Upper lobe of right lung (tissue), 1 donor: ENCODE results near the gene VDR. TPM values are rescaled to one million over a fixed set of nuclear protein-coding genes. Genes with fewer than 3 reads are reported as not detected.

Experiments used
- ATAC-seq: fragments of 200-7000 bp; cut with Tn5 transposase; one replicate; pipeline ENCODE4 v1.9.1; 2020; ENCODE audit warnings: mild to moderate bottlenecking, moderate library complexity
- DNase-seq: peaks from one replicate; pipeline ENCODE4 v3.0.0-alpha.2; 2020
- H3K27ac ChIP-seq: fragments of 200-600 bp; one replicate; pipeline ENCODE4 v1.8.0; 2022
- H3K27me3 ChIP-seq: fragments of 200-600 bp; one replicate; pipeline ENCODE4 v1.8.0; 2022; ENCODE audit warnings: mild to moderate bottlenecking
- H3K36me3 ChIP-seq: fragments of 200-600 bp; one replicate; pipeline ENCODE4 v1.8.0; 2022
- H3K4me1 ChIP-seq: fragments of 200-600 bp; one replicate; pipeline ENCODE4 v1.8.0; 2022
- H3K4me3 ChIP-seq: fragments of 200-600 bp; one replicate; pipeline ENCODE4 v1.8.0; 2022; ENCODE audit warnings: mild to moderate bottlenecking
- H3K9me3 ChIP-seq: fragments of 200-600 bp; one replicate; pipeline ENCODE4 v1.8.0; 2022
- intact Hi-C: fragments of 100-400 bp; cut with DNase I; formaldehyde crosslinking; loops from one replicate; pipeline ENCODE4 v1.11.0; 2022
- total RNA-seq: library from RNA; stranded (reverse); fragmentation: NEBNext Ultra II Directional; extraction: Animal tissue kit (Norgen Biotek cat#: 25700); gene quantifications from one replicate; pipeline ENCODE4 v1.2.1, GENCODE V29; 2021
- TF ChIP-seq, protein P1 (sequence below): fragments of 200-600 bp; IDR thresholded peaks from one replicate; pipeline ENCODE4 v1.8.0; 2022; ENCODE audit warnings: antibody characterized with exemption
- donor health status: DM: no; HTN: yes; CAD: no; lungs with severe emphysema.

The VDR gene
- total RNA-seq, 1 donor from 2014 or later = 28.7 TPM

- no peak for ATAC-seq
- Histone ChIP-seq H3K36me3 (no peaks in the 10 kb centered on the region), H3K4me1 (peaks cover 23% of the 10 kb centered on the region), H3K27ac (no peak overlapping the region), H3K27me3 (no peaks in the 10 kb centered on the region), H3K9me3 (no peaks in the 10 kb centered on the region), H3K4me3 (no peak overlapping the region)
- no peak for DNase-seq
- TF ChIP-seq, protein P1, sequence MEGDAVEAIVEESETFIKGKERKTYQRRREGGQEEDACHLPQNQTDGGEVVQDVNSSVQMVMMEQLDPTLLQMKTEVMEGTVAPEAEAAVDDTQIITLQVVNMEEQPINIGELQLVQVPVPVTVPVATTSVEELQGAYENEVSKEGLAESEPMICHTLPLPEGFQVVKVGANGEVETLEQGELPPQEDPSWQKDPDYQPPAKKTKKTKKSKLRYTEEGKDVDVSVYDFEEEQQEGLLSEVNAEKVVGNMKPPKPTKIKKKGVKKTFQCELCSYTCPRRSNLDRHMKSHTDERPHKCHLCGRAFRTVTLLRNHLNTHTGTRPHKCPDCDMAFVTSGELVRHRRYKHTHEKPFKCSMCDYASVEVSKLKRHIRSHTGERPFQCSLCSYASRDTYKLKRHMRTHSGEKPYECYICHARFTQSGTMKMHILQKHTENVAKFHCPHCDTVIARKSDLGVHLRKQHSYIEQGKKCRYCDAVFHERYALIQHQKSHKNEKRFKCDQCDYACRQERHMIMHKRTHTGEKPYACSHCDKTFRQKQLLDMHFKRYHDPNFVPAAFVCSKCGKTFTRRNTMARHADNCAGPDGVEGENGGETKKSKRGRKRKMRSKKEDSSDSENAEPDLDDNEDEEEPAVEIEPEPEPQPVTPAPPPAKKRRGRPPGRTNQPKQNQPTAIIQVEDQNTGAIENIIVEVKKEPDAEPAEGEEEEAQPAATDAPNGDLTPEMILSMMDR = no peak
- intact Hi-C loops = no loop called here
Observed at GRCh38 chr12:47896022-47896421, 8.8 kb downstream of the VDR start.

- intact Hi-C loops = no loop called here
- no peak overlapping the region for H3K27ac ChIP-seq
Observed at GRCh38 chr12:47894652-47895051, 10.1 kb downstream of the VDR start.

DNA sequence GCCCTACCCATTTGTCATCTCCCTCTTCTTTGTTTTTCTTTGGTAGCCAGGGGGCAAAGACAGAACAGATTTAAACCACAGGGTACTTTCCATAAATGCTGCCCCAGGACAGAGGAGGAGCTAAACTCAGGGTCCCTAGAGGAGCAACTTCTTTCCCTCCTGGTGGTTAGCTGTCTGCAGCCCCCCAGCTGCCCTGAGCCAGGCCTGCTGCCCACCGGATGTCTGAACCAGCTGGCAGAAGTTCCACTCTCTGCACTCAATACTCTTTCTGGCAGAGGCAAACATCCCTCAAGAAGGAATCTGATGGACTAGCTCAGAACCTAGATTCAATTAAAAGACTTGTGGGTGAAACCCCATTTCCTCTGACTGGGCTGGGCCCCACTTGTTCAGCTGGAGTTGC lies 10.7 kb downstream of the VDR start:
- ATAC-seq (no peak), DNase-seq (no peak)
- Histone ChIP-seq H3K4me1 (peaks cover 13% of the 10 kb centered on the region), H3K36me3 (no peaks in the 10 kb centered on the region), H3K27ac (no peak overlapping the region), H3K9me3 (no peaks in the 10 kb centered on the region), H3K27me3 (no peaks in the 10 kb centered on the region), H3K4me3 (no peak overlapping the region)
- TF ChIP-seq, protein P1 = no peak
- intact Hi-C loops = no loop called here

More at GRCh38 chr12:47894652-47895051, 10.1 kb downstream of the VDR start:
- H3K36me3 ChIP-seq = no peaks in the 10 kb centered on the region
- no peaks in the 10 kb centered on the region for H3K27me3 ChIP-seq
- DNase-seq (no peak), ATAC-seq (no peak)
- TF ChIP-seq, protein P1 = no peak
- H3K4me1 ChIP-seq = peaks cover 13% of the 10 kb centered on the region
- H3K9me3 ChIP-seq = no peaks in the 10 kb centered on the region
- H3K4me3 ChIP-seq = no peak overlapping the region

- Histone ChIP-seq H3K4me3 (no peak overlapping the region), H3K4me1 (peaks cover 13% of the 10 kb centered on the region), H3K27ac (no peak overlapping the region), H3K36me3 (no peaks in the 10 kb centered on the region), H3K9me3 (no peaks in the 10 kb centered on the region), H3K27me3 (no peaks in the 10 kb centered on the region)
- ATAC-seq = peak; percentile 31
- intact Hi-C loops = no loop called here
- TF ChIP-seq, protein P1 = no peak
- no peak for DNase-seq
Observed at GRCh38 chr12:47892819-47893218, 12.0 kb downstream of the VDR start.

- Histone ChIP-seq H3K4me1 (peaks cover 13% of the 10 kb centered on the region), H3K27me3 (no peaks in the 10 kb centered on the region), H3K4me3 (no peak overlapping the region), H3K27ac (no peak overlapping the region), H3K36me3 (no peaks in the 10 kb centered on the region), H3K9me3 (no peaks in the 10 kb centered on the region)
- intact Hi-C loops = no loop called here
- TF ChIP-seq, protein P1 = no peak
- ATAC-seq (peak; percentile 46), DNase-seq (no peak)
Observed at GRCh38 chr12:47891356-47891755, 13.4 kb downstream of the VDR start.

- Histone ChIP-seq H3K9me3 (no peaks in the 10 kb centered on the region), H3K27ac (no peak overlapping the region), H3K4me3 (no peak overlapping the region), H3K4me1 (peaks cover 22% of the 10 kb centered on the region), H3K27me3 (no peaks in the 10 kb centered on the region), H3K36me3 (no peaks in the 10 kb centered on the region)
- ATAC-seq (peak; percentile 82), DNase-seq (no peak)
- intact Hi-C loops = no loop called here
- TF ChIP-seq, protein P1 = no peak
Observed at GRCh38 chr12:47889040-47889439, 15.8 kb downstream of the VDR start.
